Ascending aorta (tissue), 2 donors: ENCODE results near the gene DNMT3A. TPM values are rescaled to one million over a fixed set of nuclear protein-coding genes. Genes with fewer than 3 reads are reported as not detected.

Source experiments
- DNase-seq, 2 donors: peaks; one replicate each; pipeline ENCODE4 v3.0.0-alpha.2; 2019; ENCODE audit warnings: low spot score in 2 of 2
- H3K27ac ChIP-seq, 2 donors: fragments of 200-600 bp; sonication (generic); one replicate each; pipeline ENCODE4 v1.5.1; 2016 to 2017; ENCODE audit warnings: mild to moderate bottlenecking in 1 of 2
- H3K27me3 ChIP-seq: fragments of 200-600 bp; sonication (generic); one replicate; pipeline ENCODE4 v1.5.1; 2017
- H3K36me3 ChIP-seq, 2 donors: fragments of 200-600 bp; sonication (generic); one replicate each; pipeline ENCODE4 v1.5.1; 2016
- H3K4me1 ChIP-seq, 2 donors: fragments of 200-600 bp; sonication (generic); one replicate each; pipeline ENCODE4 v1.5.1; 2016 to 2017; ENCODE audit warnings: mild to moderate bottlenecking in 1 of 2
- H3K4me3 ChIP-seq, 2 donors: fragments of 200-600 bp; sonication (generic); one replicate each; pipeline ENCODE4 v1.5.1; 2016 to 2017; ENCODE audit warnings: mild to moderate bottlenecking in 1 of 2
- H3K9me3 ChIP-seq, 2 donors: fragments of 200-600 bp; sonication (generic); one replicate each; pipeline ENCODE4 v1.5.1; 2016
- CTCF ChIP-seq, 3 experiments: fragments of 200-600 bp in 2 of 3; fragments of 450-650 bp in 1 of 3; sonication (generic) in 2 of 3; IDR thresholded peaks; one replicate each; pipeline ENCODE4 v1.5.1; 2016 to 2019; ENCODE audit warnings: antibody characterized with exemption in 3 of 3, mild to moderate bottlenecking in 1 of 3, moderate library complexity in 1 of 3
- intact Hi-C: fragments of 100-400 bp; cut with DNase I; formaldehyde crosslinking; loops from one replicate; pipeline ENCODE4 v1.15.1; 2023
- total RNA-seq: library from RNA; depleted of rRNA; stranded (reverse); fragments of >200 nt; gene quantifications from one replicate; pipeline ENCODE4 v1.1.0, GENCODE V29; 2016

Gene DNMT3A
- total RNA-seq, 1 donor from 2014 or later, result 33.6 TPM

GRCh38 chr2:25323610-25324189 is 18.0 kb downstream of the DNMT3A start:
- H3K36me3 ChIP-seq, result peaks cover 2 to 3% of the 10 kb centered on the region in 2 donors
- H3K27ac ChIP-seq, result peak overlapping the region in 1 of 2 donors; percentile 9
- no peak overlapping the region for H3K4me3 ChIP-seq
- H3K4me1 ChIP-seq, result peaks cover 5 to 28% of the 10 kb centered on the region in 2 donors
- H3K9me3 ChIP-seq, result no peaks in the 10 kb centered on the region
- H3K27me3 ChIP-seq, result no peaks in the 10 kb centered on the region
- DNase-seq, result no peak
- no peak for TF ChIP-seq CTCF (IDR thresholded peaks at IDR 0.05)
- intact Hi-C loops, result loop anchor here (2.0 kb wide), 1 partner anchor 29 kb away; no protein-coding TSS in a partner anchor

DNA sequence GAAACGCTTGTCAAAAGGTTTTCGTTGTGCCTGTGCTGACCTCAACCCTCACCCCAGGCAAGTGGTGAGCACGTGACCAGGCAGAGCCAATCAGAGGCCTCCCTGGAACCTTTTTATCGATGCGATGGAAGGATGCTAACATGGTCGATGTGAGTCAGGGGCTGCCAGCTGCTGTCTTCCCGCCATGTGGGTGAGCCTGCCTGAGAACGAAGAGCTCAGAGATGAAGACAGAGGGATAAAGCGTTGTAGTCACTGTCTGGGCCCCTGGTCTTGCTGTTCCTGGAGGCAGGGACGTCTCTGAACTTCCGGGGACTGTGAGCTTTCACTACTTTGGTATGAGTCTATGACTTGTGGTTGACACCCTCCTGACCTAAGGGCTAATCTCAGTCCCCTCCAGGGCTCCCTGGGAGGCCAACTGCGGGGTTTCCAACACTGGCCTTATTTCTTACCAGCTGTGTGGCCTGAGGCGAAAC is 18.6 kb downstream of the DNMT3A start:
- TF ChIP-seq CTCF (IDR thresholded peaks at IDR 0.05), result no peak
- H3K4me3 ChIP-seq, result no peak overlapping the region

DNA sequence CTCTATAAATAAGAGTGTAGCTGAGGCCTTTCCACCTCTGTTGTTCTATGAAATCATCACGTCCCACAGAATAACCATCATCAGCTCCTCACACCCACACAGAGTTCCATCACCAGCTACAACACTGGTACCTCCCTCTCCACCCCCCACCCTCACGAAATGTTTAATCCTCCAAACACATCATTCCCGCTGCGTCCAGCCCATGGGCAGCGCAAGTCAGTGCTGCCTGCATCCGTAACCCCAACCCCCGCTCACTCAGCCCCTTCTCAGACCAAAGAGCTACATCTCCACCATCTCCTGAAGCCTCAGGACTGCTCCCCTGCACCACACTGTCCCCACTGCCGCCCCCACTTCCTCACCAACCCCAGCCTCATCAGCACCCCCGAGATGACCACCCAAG is 19.4 kb downstream of the DNMT3A start:
- H3K27ac ChIP-seq, result peak overlapping the region in 1 of 2 donors; percentile 14
- TF ChIP-seq CTCF (IDR thresholded peaks at IDR 0.05), result no peak
- no peaks in the 10 kb centered on the region for H3K27me3 ChIP-seq

More for the DNA sequence above, 18.6 kb downstream of the DNMT3A start:
- Histone ChIP-seq H3K36me3 (peaks cover 2 to 3% of the 10 kb centered on the region in 2 donors), H3K9me3 (no peaks in the 10 kb centered on the region), H3K27me3 (no peaks in the 10 kb centered on the region), H3K4me1 (peaks cover 5 to 22% of the 10 kb centered on the region in 2 donors), H3K27ac (peak overlapping the region in 1 of 2 donors; percentile 9)
- intact Hi-C loops, result no loop called here
- DNase-seq, result no peak

GRCh38 chr2:25320077-25320476 is 21.6 kb downstream of the DNMT3A start:
- intact Hi-C loops, result no loop called here
- no peaks in the 10 kb centered on the region for H3K27me3 ChIP-seq
- no peak for TF ChIP-seq CTCF (IDR thresholded peaks at IDR 0.05)
- peaks cover 0 to 22% of the 10 kb centered on the region in 2 donors for H3K4me1 ChIP-seq
- no peak for DNase-seq
- H3K36me3 ChIP-seq, result no peaks in the 10 kb centered on the region
- no peak overlapping the region for H3K27ac ChIP-seq
- H3K9me3 ChIP-seq, result no peaks in the 10 kb centered on the region
- H3K4me3 ChIP-seq, result no peak overlapping the region

More for the DNA sequence above, 19.4 kb downstream of the DNMT3A start:
- no peaks in the 10 kb centered on the region for H3K9me3 ChIP-seq
- intact Hi-C loops, result no loop called here
- H3K4me3 ChIP-seq, result no peak overlapping the region
- H3K36me3 ChIP-seq, result peaks cover 2 to 3% of the 10 kb centered on the region in 2 donors
- DNase-seq, result no peak
- H3K4me1 ChIP-seq, result peaks cover 5 to 25% of the 10 kb centered on the region in 2 donors

- peaks cover 6 to 8% of the 10 kb centered on the region in 2 donors for H3K36me3 ChIP-seq
- no peaks in the 10 kb centered on the region for H3K9me3 ChIP-seq
- peak overlapping the region in 1 of 2 donors; percentile 63 for H3K27ac ChIP-seq
- peaks cover 3 to 29% of the 10 kb centered on the region in 2 donors for H3K4me1 ChIP-seq
- intact Hi-C loops, result no loop called here
- TF ChIP-seq CTCF (IDR thresholded peaks at IDR 0.05), result no peak
- no peak for DNase-seq
- no peak overlapping the region for H3K4me3 ChIP-seq
- H3K27me3 ChIP-seq, result no peaks in the 10 kb centered on the region
These were observed 25.6 kb downstream of the DNMT3A start for GRCh38 chr2:25316101-25316500.
